Colonic mucosa (tissue), 4 donors: ENCODE measurements around the gene CPM. TPM values are rescaled to one million over a fixed set of nuclear protein-coding genes. Genes with fewer than 3 reads are reported as not detected.
"Not testable (repeated sequence)": the region's sequence is repeated elsewhere in the genome, so short reads cannot be mapped to it uniquely, and the experiment has no call there.

Experiments used
- DNase-seq: peaks from one replicate; pipeline ENCODE4 v3.0.0-alpha.2; 2020
- H3K27ac ChIP-seq: fragments of 200-600 bp; one replicate; pipeline ENCODE4 v1.8.0; 2021
- H3K27me3 ChIP-seq: fragments of 200-600 bp; one replicate; pipeline ENCODE4 v1.8.0; 2021
- H3K36me3 ChIP-seq: fragments of 200-600 bp; one replicate; pipeline ENCODE4 v1.8.0; 2021
- H3K4me1 ChIP-seq: fragments of 200-600 bp; one replicate; pipeline ENCODE4 v1.8.0; 2021; ENCODE audit warnings: mild to moderate bottlenecking
- H3K4me3 ChIP-seq: fragments of 200-600 bp; one replicate; pipeline ENCODE4 v1.8.0; 2021
- H3K9ac ChIP-seq, 2 donors: one replicate each; pipeline ENCODE4 v1.7.0; 2013; ENCODE audit warnings: control low read depth in 2 of 2, low read depth in 2 of 2, low read length in 2 of 2
- H3K9me3 ChIP-seq: fragments of 200-600 bp; one replicate; pipeline ENCODE4 v1.8.0; 2021
- intact Hi-C: fragments of 100-400 bp; cut with DNase I; formaldehyde crosslinking; loops from one replicate; pipeline ENCODE4 v1.14.1; 2022
- total RNA-seq, 2 donors: library from RNA; stranded (reverse); fragmentation: NEBNext Ultra II Directional in 1 of 2; extraction: Animal tissue kit (Norgen Biotek cat#: 25700) in 1 of 2; gene quantifications; one replicate each; pipeline ENCODE4 v1.2.1, GENCODE V29; 2021
- TF ChIP-seq, protein P1 (sequence below): fragments of 200-600 bp; IDR thresholded peaks from one replicate; pipeline ENCODE4 v1.8.0; 2022; ENCODE audit warnings: antibody characterized with exemption, mild to moderate bottlenecking
- donor health status: healthy.
- donor health status: DM: no; HTN: no; CAD: no.
- donor health status: DM: no; HTN: no; CAD: no.

The CPM gene
- total RNA-seq, 2 donors from 2014 or later = 30.0 to 40.3 TPM

DNA sequence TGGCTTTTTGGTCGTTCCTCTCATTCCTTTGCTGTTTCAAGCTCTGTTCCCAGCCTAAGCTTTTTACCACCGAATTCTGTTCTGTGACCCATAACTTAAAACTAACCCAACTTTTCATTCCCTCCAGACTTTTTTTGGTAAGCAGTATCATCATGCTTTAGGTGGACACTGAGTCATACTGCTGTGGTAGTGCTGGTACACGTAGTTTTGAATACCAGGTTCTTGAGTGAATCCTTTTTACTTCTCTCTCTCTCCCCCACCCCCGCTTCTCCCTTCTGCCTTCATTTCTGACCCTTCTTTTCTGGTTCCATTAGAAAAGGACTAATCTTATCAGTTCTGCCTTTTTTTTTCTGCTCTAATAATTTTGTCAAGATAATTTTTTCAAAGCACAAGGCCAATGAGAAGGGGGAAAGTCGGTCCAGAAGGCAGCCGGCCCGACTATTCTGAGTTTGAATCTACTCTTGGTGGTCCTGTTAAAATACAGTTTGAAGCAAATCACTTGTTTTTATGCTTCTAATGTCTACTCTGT, 127.3 kb downstream of the CPM start:
- no peak for DNase-seq
- H3K36me3 ChIP-seq = no peaks in the 10 kb centered on the region
- no peak overlapping the region for H3K9ac ChIP-seq
- no peaks in the 10 kb centered on the region for H3K9me3 ChIP-seq
- intact Hi-C loops = loop anchor here (10.0 kb wide), 1 partner anchor 61 kb away; the partner anchor contains the start of gene SLC35E3
- peaks cover 2% of the 10 kb centered on the region for H3K4me1 ChIP-seq
- no peaks in the 10 kb centered on the region for H3K27me3 ChIP-seq
- TF ChIP-seq, protein P1, sequence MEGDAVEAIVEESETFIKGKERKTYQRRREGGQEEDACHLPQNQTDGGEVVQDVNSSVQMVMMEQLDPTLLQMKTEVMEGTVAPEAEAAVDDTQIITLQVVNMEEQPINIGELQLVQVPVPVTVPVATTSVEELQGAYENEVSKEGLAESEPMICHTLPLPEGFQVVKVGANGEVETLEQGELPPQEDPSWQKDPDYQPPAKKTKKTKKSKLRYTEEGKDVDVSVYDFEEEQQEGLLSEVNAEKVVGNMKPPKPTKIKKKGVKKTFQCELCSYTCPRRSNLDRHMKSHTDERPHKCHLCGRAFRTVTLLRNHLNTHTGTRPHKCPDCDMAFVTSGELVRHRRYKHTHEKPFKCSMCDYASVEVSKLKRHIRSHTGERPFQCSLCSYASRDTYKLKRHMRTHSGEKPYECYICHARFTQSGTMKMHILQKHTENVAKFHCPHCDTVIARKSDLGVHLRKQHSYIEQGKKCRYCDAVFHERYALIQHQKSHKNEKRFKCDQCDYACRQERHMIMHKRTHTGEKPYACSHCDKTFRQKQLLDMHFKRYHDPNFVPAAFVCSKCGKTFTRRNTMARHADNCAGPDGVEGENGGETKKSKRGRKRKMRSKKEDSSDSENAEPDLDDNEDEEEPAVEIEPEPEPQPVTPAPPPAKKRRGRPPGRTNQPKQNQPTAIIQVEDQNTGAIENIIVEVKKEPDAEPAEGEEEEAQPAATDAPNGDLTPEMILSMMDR = no peak
- no peak overlapping the region for H3K27ac ChIP-seq
- H3K4me3 ChIP-seq = no peak overlapping the region

DNA sequence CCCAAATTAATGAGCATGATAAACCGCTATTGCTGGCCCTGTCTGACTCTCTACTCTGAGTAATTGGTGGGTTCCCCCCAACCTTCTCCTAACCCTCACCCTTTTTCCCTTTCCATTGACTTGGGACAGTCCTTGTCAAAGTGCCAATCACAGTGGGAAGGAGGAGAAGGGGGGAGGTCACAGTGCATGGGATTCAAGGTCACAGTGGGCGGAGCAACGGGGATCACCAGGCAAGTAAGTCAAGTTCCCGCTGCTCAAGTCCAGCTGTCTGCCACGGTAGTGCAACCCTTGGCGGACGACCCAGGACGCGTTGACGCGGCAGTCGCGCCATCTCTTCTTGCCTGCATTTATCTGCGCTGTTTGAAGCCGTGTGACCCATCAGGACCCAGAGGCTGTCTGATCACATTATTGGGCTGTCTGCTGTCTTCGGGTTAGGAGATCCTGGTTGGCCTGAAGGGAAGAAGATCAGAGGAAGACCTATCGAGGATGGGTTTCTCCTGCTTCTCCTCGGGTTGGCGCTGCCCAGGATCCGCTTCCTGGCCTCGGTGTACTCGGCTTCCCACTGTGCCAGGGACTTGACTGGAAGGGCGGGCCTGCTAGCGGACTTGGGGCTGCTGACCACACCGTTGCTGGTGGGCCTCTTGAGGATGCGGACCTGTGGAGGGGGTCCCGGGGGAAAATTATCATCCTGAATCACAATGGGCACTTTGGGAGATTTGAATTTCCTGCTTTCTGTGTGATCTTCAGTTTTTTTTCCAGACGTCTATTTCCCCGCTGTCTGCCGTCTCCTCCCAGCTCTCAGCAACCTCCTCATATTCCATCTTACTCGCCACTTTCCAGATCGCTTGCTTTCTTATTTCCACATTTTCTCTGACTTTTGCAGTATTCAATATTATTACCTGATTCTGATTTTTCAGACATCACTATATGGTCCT, 128.0 kb downstream of the CPM start:
- no peaks in the 10 kb centered on the region for H3K36me3 ChIP-seq
- TF ChIP-seq, protein P1 = no peak
- intact Hi-C loops = loop anchor here (10.0 kb wide), 1 partner anchor 60 kb away; the partner anchor contains the start of gene SLC35E3
- H3K9me3 ChIP-seq = no peaks in the 10 kb centered on the region
- H3K4me1 ChIP-seq = peaks cover 8% of the 10 kb centered on the region
- H3K9ac ChIP-seq = no peak overlapping the region
- no peak overlapping the region for H3K27ac ChIP-seq
- H3K4me3 ChIP-seq = no peak overlapping the region
- no peak for DNase-seq
- no peaks in the 10 kb centered on the region for H3K27me3 ChIP-seq

DNA sequence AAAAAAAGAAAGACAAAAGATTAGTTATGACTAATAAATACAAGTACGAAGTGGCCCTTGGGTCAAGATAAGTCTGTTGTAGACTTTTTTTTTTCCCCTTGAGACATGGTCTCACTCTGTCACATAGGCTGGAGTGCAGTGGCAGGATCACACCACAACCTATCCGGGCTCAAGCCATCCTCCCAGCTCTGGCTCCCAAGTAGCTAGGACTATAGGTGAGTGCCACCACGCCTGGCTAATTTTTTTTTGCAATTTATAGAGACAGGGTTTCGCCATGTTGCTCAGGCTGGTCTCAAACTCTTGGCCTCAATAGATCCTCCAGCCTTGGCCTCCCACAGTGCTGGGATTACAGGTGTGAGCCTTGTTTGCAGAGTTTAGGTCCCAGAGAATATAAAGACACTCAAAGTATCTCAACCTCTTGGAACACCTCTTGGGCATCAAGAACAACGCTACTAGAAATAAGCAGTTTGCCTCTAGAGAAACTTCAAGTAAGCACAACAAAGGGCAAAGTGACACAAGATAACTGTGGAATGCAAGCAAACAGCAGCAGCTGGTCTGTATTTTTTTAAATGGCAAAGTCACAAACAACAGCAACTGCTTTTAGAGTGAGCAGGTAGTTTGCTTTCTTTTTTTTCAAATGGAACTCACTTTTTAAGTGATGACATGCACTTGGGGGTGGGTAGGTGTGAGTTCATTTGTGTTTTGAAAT, 128.9 kb downstream of the CPM start:
- peaks cover 8% of the 10 kb centered on the region for H3K4me1 ChIP-seq
- intact Hi-C loops = loop anchor here (10.0 kb wide), 1 partner anchor 59 kb away; the partner anchor contains the start of gene SLC35E3
- no peaks in the 10 kb centered on the region for H3K9me3 ChIP-seq
- no peak overlapping the region for H3K9ac ChIP-seq
- TF ChIP-seq, protein P1 = no peak
- no peak overlapping the region for H3K27ac ChIP-seq
- no peaks in the 10 kb centered on the region for H3K36me3 ChIP-seq
- no peak overlapping the region for H3K4me3 ChIP-seq
- DNase-seq = no peak
- H3K27me3 ChIP-seq = no peaks in the 10 kb centered on the region

DNA sequence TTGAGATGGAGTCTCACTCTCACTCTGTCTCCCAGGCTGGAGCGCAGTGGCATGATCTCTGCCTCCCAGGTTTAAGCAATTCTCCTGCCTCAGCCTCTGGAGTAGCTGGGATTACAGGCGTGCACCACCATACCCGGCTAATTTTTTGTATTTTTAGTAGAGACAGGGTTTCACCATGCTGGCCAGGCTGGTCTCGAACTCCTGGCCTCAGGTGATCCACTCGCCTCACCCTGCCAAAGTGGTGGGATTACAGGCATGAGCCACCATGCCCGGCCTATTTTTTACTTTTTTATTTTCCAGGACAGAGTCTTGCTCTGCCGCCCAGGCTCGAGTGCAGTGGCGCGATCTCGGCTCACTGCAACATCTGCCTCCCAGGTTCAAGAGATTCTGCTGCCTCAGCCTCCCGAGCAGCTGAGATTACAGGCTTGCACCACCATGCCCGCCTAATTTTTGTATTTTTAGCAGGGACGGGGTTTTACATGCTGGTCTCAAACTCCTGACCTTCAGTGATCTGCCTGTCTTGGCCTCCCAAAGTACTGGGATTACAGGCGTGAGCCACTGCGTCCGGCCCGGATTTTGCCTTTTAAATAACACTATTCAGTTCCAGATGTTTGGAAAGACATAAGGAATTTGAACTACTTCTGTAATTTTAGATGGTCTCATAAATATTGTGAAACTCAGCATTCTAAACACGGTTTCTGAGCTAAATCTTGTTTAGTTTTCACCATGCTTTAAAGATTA, 129.9 kb downstream of the CPM start:
- not testable (repeated sequence) for H3K36me3 ChIP-seq, H3K9ac ChIP-seq, H3K4me3 ChIP-seq, DNase-seq, H3K27ac ChIP-seq, H3K9me3 ChIP-seq, H3K27me3 ChIP-seq, H3K4me1 ChIP-seq
- intact Hi-C loops = loop anchor here (10.0 kb wide), 1 partner anchor 58 kb away; the partner anchor contains the start of gene SLC35E3

DNA sequence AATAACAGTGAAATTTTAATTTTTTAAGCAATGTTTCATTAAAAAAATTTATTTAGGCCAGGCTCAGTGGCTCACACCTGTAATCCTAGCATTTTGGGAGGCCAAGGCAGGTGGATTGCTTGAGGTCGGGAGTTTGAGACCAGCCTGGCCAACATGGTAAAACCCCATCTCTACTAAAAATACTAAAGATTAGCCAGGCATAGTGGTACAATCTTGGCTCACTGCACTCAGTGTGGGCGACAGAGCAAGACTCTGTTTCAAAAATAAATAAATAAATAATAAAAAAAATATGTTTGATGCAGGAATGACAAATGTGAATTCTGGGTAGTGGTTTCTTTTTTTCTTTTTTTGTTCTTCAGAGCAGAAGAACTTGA, 130.6 kb downstream of the CPM start:
- intact Hi-C loops = loop anchor here (10.0 kb wide), 1 partner anchor 58 kb away; the partner anchor contains the start of gene SLC35E3
- Histone ChIP-seq H3K27ac (peak overlapping the region; percentile 55), H3K9ac (peak overlapping the region in 1 of 2 donors; percentile 46)
- H3K4me3 ChIP-seq, DNase-seq, H3K36me3 ChIP-seq, H3K27me3 ChIP-seq, H3K9me3 ChIP-seq, H3K4me1 ChIP-seq: not testable (repeated sequence)

Other genes with a start within 250 kb of the CPM start
- 10 to 100 TPM; 31.3 to 56.6 TPM for gene NUP107, start 246.2 kb downstream of the CPM start, total RNA-seq
- gene SLC35E3, start 187.0 kb downstream of the CPM start, total RNA-seq = 1 to 10 TPM; 6.8 to 7.1 TPM
- 100 to 1,000 TPM in 1 of 2 donors, 10 to 100 TPM in 1; 94.8 to 107 TPM for gene MDM2, start 125.0 kb downstream of the CPM start, total RNA-seq